ENCODE results near the gene RAD51B.

The RAD51B gene

GRCh38 chr14:68051146-68051545 lies 231.6 kb downstream of the RAD51B start:
- Histone ChIP-seq H3K36me3 (ENCODE audit: control insufficient read depth, insufficient read depth, low read length) (no peaks in the 10 kb centered on the region), H3K4me2 (ENCODE audit: low read length) (no peak overlapping the region), H2AK5ac (ENCODE audit: low read length) (no peak overlapping the region), H3K27ac (ENCODE audit: low read depth, low read length) (no peak overlapping the region), H2BK15ac (replicated peaks; ENCODE audit: low read depth) (no peak overlapping the region), H3K4ac (ENCODE audit: low read depth, low read length) (no peak overlapping the region), H4K5ac (ENCODE audit: low read length) (no peak overlapping the region), H3K18ac (ENCODE audit: low read length) (no peak overlapping the region), H3K4me3 (ENCODE audit: low read length) (no peak overlapping the region), H3K4me1 (ENCODE audit: control insufficient read depth, low read depth, low read length) (no peaks in the 10 kb centered on the region), H3K79me1 (ENCODE audit: low read length) (no peaks in the 10 kb centered on the region), H3K9ac (ENCODE audit: low read length) (no peak overlapping the region), H3K56ac (ENCODE audit: low read length) (no peak overlapping the region), H3K23ac (ENCODE audit: low read length) (no peak overlapping the region), H3K27me3 (ENCODE audit: insufficient read depth, low read length, poor library complexity) (no peaks in the 10 kb centered on the region), H3K79me2 (ENCODE audit: control insufficient read depth, insufficient read depth, low read length) (no peaks in the 10 kb centered on the region), H4K8ac (ENCODE audit: low read depth, low read length) (no peak overlapping the region), H2BK120ac (ENCODE audit: low read depth, low read length) (no peak overlapping the region), H2BK5ac (ENCODE audit: low read length) (no peak overlapping the region)
- no CpG with 5 or more reads among the region's 1 CpG for WGBS (ENCODE audit: extremely low coverage, insufficient coverage, low lambda C conversion rate)
- DNase-seq, result no peak

GRCh38 chr14:68060198-68060597 lies 240.6 kb downstream of the RAD51B start:
- Histone ChIP-seq H3K27me3 (ENCODE audit: insufficient read depth, low read length, poor library complexity) (no peaks in the 10 kb centered on the region), H3K4me3 (ENCODE audit: low read length) (no peak overlapping the region), H3K9ac (ENCODE audit: low read length) (no peak overlapping the region), H3K36me3 (ENCODE audit: control insufficient read depth, insufficient read depth, low read length) (no peaks in the 10 kb centered on the region), H2BK120ac (ENCODE audit: low read depth, low read length) (no peak overlapping the region), H3K4me1 (ENCODE audit: control insufficient read depth, low read depth, low read length) (peaks cover 5% of the 10 kb centered on the region), H2AK5ac (ENCODE audit: low read length) (no peak overlapping the region), H4K5ac (ENCODE audit: low read length) (no peak overlapping the region), H4K8ac (ENCODE audit: low read depth, low read length) (no peak overlapping the region), H3K18ac (ENCODE audit: low read length) (no peak overlapping the region), H2BK5ac (ENCODE audit: low read length) (no peak overlapping the region), H3K79me1 (ENCODE audit: low read length) (no peaks in the 10 kb centered on the region), H3K23ac (ENCODE audit: low read length) (no peak overlapping the region), H3K4me2 (ENCODE audit: low read length) (no peak overlapping the region), H3K4ac (ENCODE audit: low read depth, low read length) (no peak overlapping the region), H3K56ac (ENCODE audit: low read length) (no peak overlapping the region), H2BK15ac (replicated peaks; ENCODE audit: low read depth) (no peak overlapping the region), H3K79me2 (ENCODE audit: control insufficient read depth, insufficient read depth, low read length) (no peaks in the 10 kb centered on the region), H3K27ac (ENCODE audit: low read depth, low read length) (no peak overlapping the region)
- no peak for DNase-seq
- WGBS (ENCODE audit: extremely low coverage, insufficient coverage, low lambda C conversion rate), result no CpG with 5 or more reads among the region's 1 CpG

GRCh38 chr14:68062651-68063050 lies 243.1 kb downstream of the RAD51B start:
- Histone ChIP-seq H3K4me2 (ENCODE audit: low read length) (no peak overlapping the region), H3K4me3 (ENCODE audit: low read length) (no peak overlapping the region), H3K27me3 (ENCODE audit: insufficient read depth, low read length, poor library complexity) (no peaks in the 10 kb centered on the region), H2BK120ac (ENCODE audit: low read depth, low read length) (no peak overlapping the region), H2BK5ac (ENCODE audit: low read length) (no peak overlapping the region), H3K4me1 (ENCODE audit: control insufficient read depth, low read depth, low read length) (peaks cover 5% of the 10 kb centered on the region), H4K5ac (ENCODE audit: low read length) (no peak overlapping the region), H4K8ac (ENCODE audit: low read depth, low read length) (no peak overlapping the region), H3K18ac (ENCODE audit: low read length) (no peak overlapping the region), H3K56ac (ENCODE audit: low read length) (no peak overlapping the region), H3K27ac (ENCODE audit: low read depth, low read length) (no peak overlapping the region), H3K36me3 (ENCODE audit: control insufficient read depth, insufficient read depth, low read length) (no peaks in the 10 kb centered on the region), H2BK15ac (replicated peaks; ENCODE audit: low read depth) (no peak overlapping the region), H3K23ac (ENCODE audit: low read length) (no peak overlapping the region), H3K79me1 (ENCODE audit: low read length) (no peaks in the 10 kb centered on the region), H3K9ac (ENCODE audit: low read length) (no peak overlapping the region), H2AK5ac (ENCODE audit: low read length) (no peak overlapping the region), H3K79me2 (ENCODE audit: control insufficient read depth, insufficient read depth, low read length) (no peaks in the 10 kb centered on the region), H3K4ac (ENCODE audit: low read depth, low read length) (no peak overlapping the region)
- WGBS (ENCODE audit: extremely low coverage, insufficient coverage, low lambda C conversion rate), result no CpG with 5 or more reads among the region's 2 CpGs
- DNase-seq, result no peak

- H3K23ac ChIP-seq (ENCODE audit: low read length), result no peak overlapping the region
- no peak overlapping the region for H3K4ac ChIP-seq (ENCODE audit: low read depth, low read length)
- DNase-seq, result no peak
- H2AK5ac ChIP-seq (ENCODE audit: low read length), result no peak overlapping the region
- no peaks in the 10 kb centered on the region for H3K36me3 ChIP-seq (ENCODE audit: control insufficient read depth, insufficient read depth, low read length)
- no peaks in the 10 kb centered on the region for H3K79me2 ChIP-seq (ENCODE audit: control insufficient read depth, insufficient read depth, low read length)
- no peak overlapping the region for H2BK5ac ChIP-seq (ENCODE audit: low read length)
- no peak overlapping the region for H3K9ac ChIP-seq (ENCODE audit: low read length)
- H3K79me1 ChIP-seq (ENCODE audit: low read length), result no peaks in the 10 kb centered on the region
- H3K27ac ChIP-seq (ENCODE audit: low read depth, low read length), result no peak overlapping the region
- no peak overlapping the region for H2BK120ac ChIP-seq (ENCODE audit: low read depth, low read length)
- H3K4me2 ChIP-seq (ENCODE audit: low read length), result no peak overlapping the region
- H3K18ac ChIP-seq (ENCODE audit: low read length), result no peak overlapping the region
- H4K5ac ChIP-seq (ENCODE audit: low read length), result no peak overlapping the region
- WGBS (ENCODE audit: extremely low coverage, insufficient coverage, low lambda C conversion rate), result no CpG with 5 or more reads among the region's 3 CpGs
- no peak overlapping the region for H3K56ac ChIP-seq (ENCODE audit: low read length)
- no peak overlapping the region for H2BK15ac ChIP-seq (replicated peaks; ENCODE audit: low read depth)
- H3K27me3 ChIP-seq (ENCODE audit: insufficient read depth, low read length, poor library complexity), result no peaks in the 10 kb centered on the region
- no peaks in the 10 kb centered on the region for H3K4me1 ChIP-seq (ENCODE audit: control insufficient read depth, low read depth, low read length)
- no peak overlapping the region for H4K8ac ChIP-seq (ENCODE audit: low read depth, low read length)
- H3K4me3 ChIP-seq (ENCODE audit: low read length), result no peak overlapping the region
Measured at GRCh38 chr14:68065322-68065721, 245.7 kb downstream of the RAD51B start.

- Histone ChIP-seq H2BK5ac (ENCODE audit: low read length) (no peak overlapping the region), H3K79me2 (ENCODE audit: control insufficient read depth, insufficient read depth, low read length) (no peaks in the 10 kb centered on the region), H3K79me1 (ENCODE audit: low read length) (no peaks in the 10 kb centered on the region), H4K8ac (ENCODE audit: low read depth, low read length) (no peak overlapping the region), H2BK15ac (replicated peaks; ENCODE audit: low read depth) (no peak overlapping the region), H2AK5ac (ENCODE audit: low read length) (no peak overlapping the region), H3K36me3 (ENCODE audit: control insufficient read depth, insufficient read depth, low read length) (no peaks in the 10 kb centered on the region), H3K4ac (ENCODE audit: low read depth, low read length) (no peak overlapping the region), H3K27me3 (ENCODE audit: insufficient read depth, low read length, poor library complexity) (no peaks in the 10 kb centered on the region), H3K18ac (ENCODE audit: low read length) (no peak overlapping the region), H2BK120ac (ENCODE audit: low read depth, low read length) (no peak overlapping the region), H3K9ac (ENCODE audit: low read length) (no peak overlapping the region), H3K4me2 (ENCODE audit: low read length) (no peak overlapping the region), H3K23ac (ENCODE audit: low read length) (no peak overlapping the region), H3K56ac (ENCODE audit: low read length) (no peak overlapping the region), H3K4me3 (ENCODE audit: low read length) (no peak overlapping the region), H3K27ac (ENCODE audit: low read depth, low read length) (no peak overlapping the region), H3K4me1 (ENCODE audit: control insufficient read depth, low read depth, low read length) (no peaks in the 10 kb centered on the region), H4K5ac (ENCODE audit: low read length) (no peak overlapping the region)
- WGBS (ENCODE audit: extremely low coverage, insufficient coverage, low lambda C conversion rate), result no CpG with 5 or more reads among the region's 3 CpGs
- peak; percentile 40 for DNase-seq
Measured at GRCh38 chr14:68074765-68075381, 255.3 kb downstream of the RAD51B start.

- Histone ChIP-seq H3K56ac (ENCODE audit: low read length) (no peak overlapping the region), H3K23ac (ENCODE audit: low read length) (peak overlapping the region; percentile 15), H3K9ac (ENCODE audit: low read length) (no peak overlapping the region), H3K79me1 (ENCODE audit: low read length) (no peaks in the 10 kb centered on the region), H3K79me2 (ENCODE audit: control insufficient read depth, insufficient read depth, low read length) (no peaks in the 10 kb centered on the region), H4K8ac (ENCODE audit: low read depth, low read length) (no peak overlapping the region), H2BK15ac (replicated peaks; ENCODE audit: low read depth) (no peak overlapping the region), H2AK5ac (ENCODE audit: low read length) (no peak overlapping the region), H3K4me3 (ENCODE audit: low read length) (no peak overlapping the region), H2BK120ac (ENCODE audit: low read depth, low read length) (no peak overlapping the region), H2BK5ac (ENCODE audit: low read length) (no peak overlapping the region), H3K18ac (ENCODE audit: low read length) (no peak overlapping the region), H4K5ac (ENCODE audit: low read length) (no peak overlapping the region), H3K4me2 (ENCODE audit: low read length) (no peak overlapping the region), H3K27ac (ENCODE audit: low read depth, low read length) (no peak overlapping the region), H3K27me3 (ENCODE audit: insufficient read depth, low read length, poor library complexity) (no peaks in the 10 kb centered on the region), H3K36me3 (ENCODE audit: control insufficient read depth, insufficient read depth, low read length) (no peaks in the 10 kb centered on the region), H3K4ac (ENCODE audit: low read depth, low read length) (no peak overlapping the region), H3K4me1 (ENCODE audit: control insufficient read depth, low read depth, low read length) (peaks cover 2% of the 10 kb centered on the region)
- DNase-seq, result no peak
- WGBS (ENCODE audit: extremely low coverage, insufficient coverage, low lambda C conversion rate), result no CpG with 5 or more reads among the region's 5 CpGs
Measured at GRCh38 chr14:68075382-68076029, 255.9 kb downstream of the RAD51B start.
